MCF 10A (cell line): ENCODE results near the gene C9orf72. TPM values are rescaled to one million over a fixed set of nuclear protein-coding genes. Genes with fewer than 3 reads are reported as not detected.

Experiments used
- BruUV-seq: library from RNA; stranded (reverse); fragments of 400-500 nt; replicated peaks from 2 replicates; lab custom pipeline; 2021; lab: Mats Ljungman, UMichigan
- CTCF ChIA-PET: fragments of 300-600 bp; sonication (Branson Sonifier 250); formaldehyde crosslinking; extraction: SDS; loops from one replicate; lab custom pipeline; 2021; ENCODE audit warnings: antibody characterized with exemption, inconsistent platforms; lab: Yijun Ruan, JAX
- POLR2A ChIA-PET: fragments of 300-600, 350-650 bp; sonication (Branson Sonifier 250); formaldehyde crosslinking; extraction: SDS; loops from one replicate; lab custom pipeline; 2020; ENCODE audit warnings: antibody characterized with exemption, inconsistent platforms; lab: Yijun Ruan, JAX
- DNase-seq: peaks from one replicate; pipeline ENCODE4 v3.0.0-alpha.2; 2018; ENCODE audit not compliant: unreplicated experiment
- H3K27ac Mint-ChIP-seq: one replicate; pipeline ENCODE4 v1.8.0; 2022; ENCODE audit warnings: mild to moderate bottlenecking, low read depth, mixed read lengths; ENCODE audit not compliant: unreplicated experiment
- H3K27me3 Mint-ChIP-seq: one replicate; pipeline ENCODE4 v1.8.0; 2022; ENCODE audit warnings: mixed read lengths; ENCODE audit not compliant: insufficient read depth, unreplicated experiment
- H3K36me3 Mint-ChIP-seq: one replicate; pipeline ENCODE4 v1.8.0; 2022; ENCODE audit warnings: mild to moderate bottlenecking, moderate library complexity, mixed read lengths; ENCODE audit not compliant: insufficient read depth, unreplicated experiment
- H3K4me1 Mint-ChIP-seq: one replicate; pipeline ENCODE4 v1.8.0; 2022; ENCODE audit warnings: mixed read lengths; ENCODE audit not compliant: insufficient read depth, unreplicated experiment
- H3K4me3 Mint-ChIP-seq: one replicate; pipeline ENCODE4 v1.8.0; 2022; ENCODE audit warnings: mild to moderate bottlenecking, moderate library complexity, mixed read lengths; ENCODE audit not compliant: unreplicated experiment
- H3K9me3 Mint-ChIP-seq: one replicate; pipeline ENCODE4 v1.8.0; 2022; ENCODE audit warnings: mixed read lengths; ENCODE audit not compliant: unreplicated experiment
- intact Hi-C: fragments of 100-400 bp; cut with micrococcal nuclease; formaldehyde crosslinking; loops from 2 replicates; pipeline ENCODE4 v1.14.1; 2022
- total RNA-seq: library from RNA; stranded (reverse); gene quantifications from 2 replicates; pipeline ENCODE4 v1.2.3, GENCODE V29; 2022
- TF ChIP-seq, protein P1 (sequence below): fragments of 200-600 bp; IDR thresholded peaks from one replicate; pipeline ENCODE4 v1.8.0; 2022; ENCODE audit warnings: antibody characterized with exemption, mild to moderate bottlenecking; ENCODE audit not compliant: unreplicated experiment

The C9orf72 gene
- total RNA-seq, 1 experiment from 2014 or later = 10.0 TPM

DNA sequence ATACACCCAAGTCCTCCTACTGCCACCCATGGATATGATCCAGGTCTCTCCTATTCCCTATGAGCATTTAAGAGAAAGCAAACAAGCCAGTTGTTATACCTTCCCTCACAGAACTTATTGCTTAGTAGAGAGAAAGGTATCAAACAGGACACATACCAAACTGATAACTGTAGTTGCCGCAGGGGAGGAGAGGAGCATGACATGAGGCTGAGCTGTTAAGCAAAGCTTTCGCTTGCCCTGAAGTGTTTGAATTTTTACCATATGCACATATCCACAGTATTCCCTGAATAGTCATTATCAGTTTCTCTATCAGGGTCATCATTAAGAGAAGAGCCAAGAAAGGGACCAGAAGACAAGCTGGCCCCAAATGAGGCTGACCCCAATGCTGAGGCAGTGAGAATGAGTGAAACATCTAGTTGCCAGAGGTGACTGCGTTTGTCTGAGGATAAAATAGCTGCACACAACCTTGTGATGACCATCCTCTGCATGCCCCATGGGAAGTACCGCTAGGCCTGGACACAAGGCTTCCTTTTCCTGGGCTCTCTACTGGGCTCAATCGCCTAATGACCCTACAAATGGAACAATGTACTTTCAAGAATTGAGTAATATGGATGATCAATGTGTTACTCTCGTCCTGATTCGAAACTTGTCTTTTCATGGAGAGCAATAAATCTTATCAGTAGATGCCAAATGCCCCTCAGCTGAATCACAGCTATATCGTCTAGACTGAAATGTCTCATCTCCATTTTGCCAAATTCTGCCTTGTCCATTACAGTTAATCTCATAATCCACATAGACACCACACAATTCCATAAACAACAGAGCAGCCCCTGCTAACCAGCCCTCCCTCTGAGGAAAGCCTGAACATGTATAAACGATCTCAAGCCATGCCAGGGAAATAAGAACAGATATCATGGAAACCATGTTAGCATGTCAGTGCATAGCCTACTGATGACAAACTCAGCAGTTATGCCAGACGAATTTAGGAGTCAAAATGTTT is 53.5 kb downstream of the C9orf72 start:
- H3K4me3 Mint-ChIP-seq = peak overlapping the region; percentile 17
- no TSS peak for BruUV-seq
- intact Hi-C loops = loop anchor here (10.0 kb wide), 1 partner anchor 485 kb away; no protein-coding TSS in a partner anchor
- H3K27me3 Mint-ChIP-seq = no peaks in the 10 kb centered on the region
- DNase-seq = peak; percentile 39
- POLR2A ChIA-PET = interaction anchor here (0.6 to 2.0 kb wide), 13 partner anchors 8 to 148 kb away, joined by 3 to 10 read pairs (median 5); no protein-coding TSS in a partner anchor
- TF ChIP-seq, protein P1, sequence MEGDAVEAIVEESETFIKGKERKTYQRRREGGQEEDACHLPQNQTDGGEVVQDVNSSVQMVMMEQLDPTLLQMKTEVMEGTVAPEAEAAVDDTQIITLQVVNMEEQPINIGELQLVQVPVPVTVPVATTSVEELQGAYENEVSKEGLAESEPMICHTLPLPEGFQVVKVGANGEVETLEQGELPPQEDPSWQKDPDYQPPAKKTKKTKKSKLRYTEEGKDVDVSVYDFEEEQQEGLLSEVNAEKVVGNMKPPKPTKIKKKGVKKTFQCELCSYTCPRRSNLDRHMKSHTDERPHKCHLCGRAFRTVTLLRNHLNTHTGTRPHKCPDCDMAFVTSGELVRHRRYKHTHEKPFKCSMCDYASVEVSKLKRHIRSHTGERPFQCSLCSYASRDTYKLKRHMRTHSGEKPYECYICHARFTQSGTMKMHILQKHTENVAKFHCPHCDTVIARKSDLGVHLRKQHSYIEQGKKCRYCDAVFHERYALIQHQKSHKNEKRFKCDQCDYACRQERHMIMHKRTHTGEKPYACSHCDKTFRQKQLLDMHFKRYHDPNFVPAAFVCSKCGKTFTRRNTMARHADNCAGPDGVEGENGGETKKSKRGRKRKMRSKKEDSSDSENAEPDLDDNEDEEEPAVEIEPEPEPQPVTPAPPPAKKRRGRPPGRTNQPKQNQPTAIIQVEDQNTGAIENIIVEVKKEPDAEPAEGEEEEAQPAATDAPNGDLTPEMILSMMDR = no peak
- CTCF ChIA-PET = interaction anchor here (0.6 to 1.1 kb wide), 3 partner anchors 10 to 187 kb away, joined by 3 read pairs; partner anchors contain the start of gene MOB3B
- no peaks in the 10 kb centered on the region for H3K9me3 Mint-ChIP-seq
- peaks cover 6% of the 10 kb centered on the region for H3K36me3 Mint-ChIP-seq
- peaks cover 40% of the 10 kb centered on the region for H3K4me1 Mint-ChIP-seq
- H3K27ac Mint-ChIP-seq = peak overlapping the region; percentile 41

DNA sequence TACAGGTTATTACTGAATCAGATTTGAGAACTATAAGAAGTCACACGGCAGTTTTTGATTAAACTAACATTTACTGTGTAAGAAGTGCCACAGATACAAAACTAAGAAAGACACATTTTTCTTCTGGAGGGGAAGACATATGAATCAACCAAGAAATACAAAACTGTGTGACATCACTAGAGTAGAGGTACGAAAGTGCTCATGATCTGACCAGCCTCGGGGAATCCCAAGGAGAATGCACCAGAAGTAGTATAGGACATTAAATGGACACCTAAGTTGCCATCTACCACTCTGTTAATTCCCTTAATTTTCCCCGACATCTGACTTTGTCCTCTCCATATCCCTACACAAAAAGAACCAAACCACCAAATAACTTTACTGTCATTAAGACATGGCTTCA is 54.5 kb downstream of the C9orf72 start:
- Mint-ChIP-seq H3K27me3 (no peaks in the 10 kb centered on the region), H3K4me1 (peaks cover 40% of the 10 kb centered on the region), H3K4me3 (no peak overlapping the region), H3K27ac (peak overlapping the region; percentile 41), H3K9me3 (no peaks in the 10 kb centered on the region), H3K36me3 (peaks cover 6% of the 10 kb centered on the region)
- POLR2A ChIA-PET = interaction anchor here (1.1 to 1.9 kb wide), 5 partner anchors 9 to 92 kb away, joined by 3 to 10 read pairs (median 7); no protein-coding TSS in a partner anchor
- intact Hi-C loops = no loop called here
- BruUV-seq = no TSS peak
- DNase-seq = no peak
- CTCF ChIA-PET = interaction anchor here (1.1 kb wide), 1 partner anchor 11 kb away, joined by 3 read pairs; the partner anchor contains the start of gene MOB3B
- TF ChIP-seq, protein P1 = no peak

DNA sequence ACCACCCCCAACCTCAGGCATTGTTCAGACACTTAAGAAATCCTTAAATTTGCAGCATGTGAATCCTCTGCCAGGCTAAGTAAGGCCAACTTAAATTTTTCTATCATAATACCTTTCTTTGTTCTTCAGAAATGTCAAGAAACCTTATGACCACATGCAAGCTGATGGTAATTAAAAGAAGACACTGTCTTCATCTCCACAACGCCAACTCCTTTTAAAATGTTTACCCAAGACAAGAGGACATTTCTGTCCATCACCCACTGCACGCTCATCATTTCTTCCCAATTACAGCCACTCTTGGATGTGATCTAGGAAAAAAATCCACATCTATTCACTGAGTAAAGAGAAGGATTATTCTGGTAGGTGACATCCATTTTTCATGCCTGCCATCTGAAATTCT is 55.3 kb downstream of the C9orf72 start:
- no TSS peak for BruUV-seq
- ChIA-PET CTCF (interaction anchor here (0.7 kb wide), 1 partner anchor 94 kb away, joined by 3 read pairs; no protein-coding TSS in a partner anchor), POLR2A (interaction anchor here (0.6 to 1.4 kb wide), 4 partner anchors 8 to 56 kb away, joined by 3 to 5 read pairs (median 4); partner anchors contain the start of gene C9orf72)
- DNase-seq = no peak
- intact Hi-C loops = no loop called here
- no peaks in the 10 kb centered on the region for H3K27me3 Mint-ChIP-seq
- H3K9me3 Mint-ChIP-seq = peaks cover 8% of the 10 kb centered on the region
- TF ChIP-seq, protein P1 = no peak
- H3K27ac Mint-ChIP-seq = peak overlapping the region; percentile 41
- peaks cover 40% of the 10 kb centered on the region for H3K4me1 Mint-ChIP-seq
- no peak overlapping the region for H3K4me3 Mint-ChIP-seq
- peaks cover 6% of the 10 kb centered on the region for H3K36me3 Mint-ChIP-seq
